GM23338 (cell line): ENCODE measurements around the gene FAM120A. TPM values are rescaled to one million over a fixed set of nuclear protein-coding genes. Genes with fewer than 3 reads are reported as not detected.

Experiments
- CREB1 ChIP-seq: fragments of 250-450 bp; sonication (Bioruptor Pico); IDR thresholded peaks from 2 replicates; pipeline ENCODE4 v1.5.0; 2020; ENCODE audit warnings: low read depth, mild to moderate bottlenecking, moderate library complexity
- CTCF ChIP-seq, 2 experiments: fragments of 200-600 bp in 1 of 2; sonication (generic) in 1 of 2; conservative IDR thresholded peaks; 2 replicates each; pipeline versions ENCODE4 v1.5.1 to v1.6.1; 2016 to 2017; ENCODE audit warnings: antibody characterized with exemption in 2 of 2, low read depth in 2 of 2, mild to moderate bottlenecking in 2 of 2, moderate library complexity in 1 of 2
- ETS1 ChIP-seq: IDR thresholded peaks from 2 replicates; pipeline ENCODE4 v1.6.1; 2016; ENCODE audit warnings: antibody characterized with exemption
- EZH2phosphoT487 ChIP-seq: fragments of 200-600 bp; sonication (generic); IDR thresholded peaks from one replicate; pipeline ENCODE4 v1.8.1; 2018; ENCODE audit warnings: antibody characterized with exemption; ENCODE audit not compliant: unreplicated experiment
- JUNB ChIP-seq: IDR thresholded peaks from one replicate; pipeline ENCODE4 v1.6.1; 2016; ENCODE audit warnings: antibody characterized with exemption; ENCODE audit not compliant: unreplicated experiment
- POLR2AphosphoS5 ChIP-seq: IDR thresholded peaks from 2 replicates; pipeline ENCODE4 v1.6.1; 2016; ENCODE audit warnings: antibody characterized with exemption, low read depth
- STAT1 ChIP-seq: IDR thresholded peaks from one replicate; pipeline ENCODE4 v1.6.1; 2016; ENCODE audit warnings: antibody characterized with exemption; ENCODE audit not compliant: unreplicated experiment
- ZNF114 ChIP-seq: fragments of 250-450 bp; sonication (Bioruptor Pico); IDR thresholded peaks from 2 replicates; pipeline ENCODE4 v1.5.0; 2020; ENCODE audit warnings: mild to moderate bottlenecking, moderate library complexity
- ZNF331 ChIP-seq: fragments of 250-450 bp; sonication (Bioruptor Pico); IDR thresholded peaks from 2 replicates; pipeline ENCODE4 v1.5.0; 2020; ENCODE audit warnings: low read depth, mild to moderate bottlenecking, moderate library complexity
- ZNF462 ChIP-seq: fragments of 250-450 bp; sonication (Bioruptor Pico); IDR thresholded peaks from 2 replicates; pipeline ENCODE4 v1.5.0; 2020; ENCODE audit warnings: mild to moderate bottlenecking, moderate library complexity
- polyA plus RNA-seq: library from polyadenylated mRNA; unstranded; fragments of >200 nt; fragmentation: Nextera tagmentation; extraction: Ambion mirVana; gene quantifications from 2 replicates; pipeline ENCODE4 v1.2.1, GENCODE V29; 2016
- total RNA-seq: library from RNA; depleted of rRNA; stranded (reverse); fragments of >200 nt; shearing (Covaris generic); gene quantifications from 2 replicates; pipeline ENCODE4 v1.2.3, GENCODE V29; 2014

Gene FAM120A
- total and polyA plus RNA-seq, 2 experiments from 2014 or later = 28.2 to 52.5 TPM

GRCh38 chr9:93434056-93434455 is 17.4 kb upstream of the FAM120A start (continued):
- TF ChIP-seq ZNF462 (CRISPR knock-in tag) (no peak), CREB1 (CRISPR knock-in tag) (no peak), ETS1 (no peak), STAT1 (no peak), ZNF114 (no peak), JUNB (no peak), EZH2phosphoT487 (no peak), POLR2AphosphoS5 (no peak), ZNF331 (CRISPR knock-in tag) (no peak), CTCF (conservative IDR thresholded peaks at IDR 0.05; ENCODE audit: low read depth in 2 of 2) (no peak)
